DMS153 treated with DMSO at 0.1 percent for 48 hours (cell line): Measurements from ENCODE around the gene ELAC1.
"Not testable (repeated sequence)": the region's sequence is repeated elsewhere in the genome, so short reads cannot be mapped to it uniquely, and the experiment has no call there.

Source experiments
- DNase-seq: peaks from one replicate; lab custom pipeline; 2025; ENCODE audit not compliant: unreplicated experiment; lab: John Stamatoyannopoulos, UW

Gene ELAC1, protein sequence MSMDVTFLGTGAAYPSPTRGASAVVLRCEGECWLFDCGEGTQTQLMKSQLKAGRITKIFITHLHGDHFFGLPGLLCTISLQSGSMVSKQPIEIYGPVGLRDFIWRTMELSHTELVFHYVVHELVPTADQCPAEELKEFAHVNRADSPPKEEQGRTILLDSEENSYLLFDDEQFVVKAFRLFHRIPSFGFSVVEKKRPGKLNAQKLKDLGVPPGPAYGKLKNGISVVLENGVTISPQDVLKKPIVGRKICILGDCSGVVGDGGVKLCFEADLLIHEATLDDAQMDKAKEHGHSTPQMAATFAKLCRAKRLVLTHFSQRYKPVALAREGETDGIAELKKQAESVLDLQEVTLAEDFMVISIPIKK

DNA sequence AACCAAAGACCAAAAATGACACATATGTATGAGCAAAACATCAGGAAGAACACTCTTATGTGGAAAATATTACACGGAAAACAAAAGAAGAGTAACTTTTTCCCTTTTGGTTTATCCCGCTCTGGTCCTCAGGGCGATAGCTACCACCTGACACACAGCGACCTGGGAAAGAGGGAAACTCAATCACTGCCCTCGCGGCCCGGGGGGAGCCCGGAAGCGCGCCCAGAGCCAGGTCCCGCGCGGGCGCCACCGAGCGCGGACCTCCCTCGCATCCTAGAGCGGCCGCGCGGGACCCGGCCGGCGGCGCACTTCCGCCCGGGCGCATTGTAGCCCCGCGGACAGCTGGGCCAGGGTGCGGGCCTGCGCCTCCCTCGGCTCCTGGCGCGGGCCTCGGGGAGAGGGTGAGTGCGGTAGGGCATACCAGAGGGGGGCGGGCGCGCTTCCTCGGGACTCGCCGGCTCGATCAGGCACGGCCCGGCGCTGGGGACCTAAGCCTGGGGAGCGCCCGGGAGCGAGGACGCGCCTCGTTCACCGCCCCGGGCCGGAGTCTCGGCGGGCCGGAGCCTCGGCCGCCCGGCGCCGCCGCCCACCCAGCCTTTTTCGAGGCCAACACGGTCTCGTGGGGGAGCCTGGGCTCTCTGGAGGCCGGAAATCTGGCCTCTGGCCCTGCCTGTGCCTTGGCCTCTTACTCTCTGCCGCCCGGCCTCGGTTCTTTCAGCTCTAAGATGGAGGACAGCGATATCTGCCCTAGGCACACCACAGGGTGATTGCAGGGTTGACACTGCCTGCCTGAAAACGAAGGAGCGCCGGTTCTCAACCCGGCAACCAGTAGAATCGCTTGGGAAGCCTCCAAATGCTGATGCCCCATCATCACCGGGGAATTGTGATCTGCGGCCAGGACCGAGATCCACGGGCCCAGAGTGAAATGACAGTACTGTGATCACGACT is at the start of gene ELAC1:
Gene ELAC1, plus strand, starts transcription at position 327 of the 948 bp plus-strand sequence. CDS start 6,365 bp downstream, outside the sequence.
- peak; percentile 57 for DNase-seq

DNA sequence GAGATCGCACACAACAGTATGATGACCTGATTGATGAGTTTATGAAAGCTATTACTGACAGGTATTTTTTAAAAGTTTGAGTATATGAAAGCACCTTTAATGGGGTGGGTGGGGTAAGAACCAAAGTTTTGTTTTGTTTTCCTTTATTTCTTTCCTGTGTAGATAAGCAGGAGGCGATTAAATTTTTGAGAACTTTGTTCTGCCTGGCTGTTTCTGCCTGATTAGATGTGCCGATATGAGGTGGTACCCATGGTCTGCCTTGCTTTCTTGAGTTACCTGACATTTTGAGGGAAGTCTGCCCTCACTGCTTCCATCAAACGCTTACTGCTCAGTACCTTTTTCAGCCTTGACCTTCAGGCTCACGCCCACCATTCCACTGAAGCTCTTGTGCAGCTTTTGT is 49.7 kb upstream of the ELAC1 start:
- DNase-seq: no peak

GRCh38 chr18:50924372-50924771 is 43.5 kb upstream of the ELAC1 start:
- no peak for DNase-seq

- no peak for DNase-seq
Observed at GRCh38 chr18:50926521-50926920, 41.3 kb upstream of the ELAC1 start.

GRCh38 chr18:50928551-50928950 is 39.3 kb upstream of the ELAC1 start:
- no peak for DNase-seq

DNA sequence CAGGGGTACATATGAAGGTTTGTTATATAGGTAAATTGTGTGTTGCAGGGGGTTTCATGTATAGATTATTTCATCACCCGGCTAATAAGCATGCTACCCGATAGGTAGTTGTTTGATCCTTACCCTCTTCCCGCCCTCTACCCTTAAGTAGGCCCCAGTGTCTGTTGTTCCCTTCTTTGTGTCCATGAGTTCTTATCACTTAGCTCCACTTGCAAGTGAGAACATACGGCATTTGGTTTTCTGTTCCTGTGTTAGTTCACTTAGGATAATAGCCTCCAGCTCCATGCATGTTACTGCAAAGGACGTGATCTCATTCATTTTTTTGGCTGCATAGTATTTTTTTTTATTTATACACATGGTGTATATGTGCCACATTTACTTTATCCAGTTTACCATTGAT is 34.2 kb upstream of the ELAC1 start:
- DNase-seq: no peak

- no peak for DNase-seq
Observed at GRCh38 chr18:50934545-50935211, 33.2 kb upstream of the ELAC1 start.

DNA sequence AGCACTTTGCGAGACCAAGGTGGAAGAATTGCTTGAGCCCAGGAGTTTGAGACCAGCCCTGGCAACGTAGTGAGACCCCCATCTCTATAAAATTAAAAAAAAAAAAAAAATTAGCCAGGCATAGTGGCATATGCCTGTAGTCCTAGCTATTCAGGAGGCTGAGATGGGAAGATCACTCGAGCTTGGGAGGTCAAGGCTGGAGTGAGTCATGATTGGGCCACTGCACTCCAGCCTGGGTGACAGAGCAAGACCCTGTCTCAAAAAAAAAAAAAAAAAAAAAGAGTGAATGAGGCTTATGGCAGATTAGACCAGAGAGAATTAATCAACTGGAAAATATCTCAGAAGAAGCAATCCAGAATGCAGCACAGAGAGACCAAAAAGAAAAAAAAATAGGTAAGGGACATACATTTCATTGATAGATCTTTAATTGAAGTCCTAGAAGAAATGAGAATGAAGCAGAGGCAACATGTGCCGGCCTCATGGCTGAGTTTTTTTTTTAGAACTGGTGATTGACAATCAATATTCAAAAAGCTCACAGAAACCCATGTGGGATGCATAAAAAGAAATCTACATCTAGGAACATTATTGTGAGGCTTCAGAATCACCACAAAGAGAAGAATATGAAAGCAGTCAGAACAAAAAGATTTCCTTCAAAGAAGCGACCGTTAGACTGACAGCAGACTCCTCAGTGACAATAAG is 32.2 kb upstream of the ELAC1 start:
- DNase-seq: no peak

DNA sequence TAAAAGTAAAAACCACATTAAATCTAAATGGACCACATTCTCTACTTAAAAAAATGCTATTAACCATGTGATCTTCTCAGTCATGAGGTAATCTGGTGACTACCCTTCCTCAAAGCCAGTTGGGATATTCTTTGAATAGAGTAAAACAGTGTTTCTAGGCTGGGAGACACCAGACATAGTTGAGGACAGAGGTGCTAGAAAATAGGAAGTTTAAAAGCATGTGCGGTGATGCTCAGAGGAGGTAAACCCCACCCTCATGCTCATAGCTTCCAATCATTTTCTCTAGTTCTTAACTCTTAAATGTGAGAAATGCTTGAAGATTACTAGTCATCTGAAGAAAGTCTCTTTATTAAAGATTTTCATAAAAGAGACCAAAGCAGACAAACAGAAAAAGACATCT is 30.7 kb upstream of the ELAC1 start:
- DNase-seq: no peak

DNA sequence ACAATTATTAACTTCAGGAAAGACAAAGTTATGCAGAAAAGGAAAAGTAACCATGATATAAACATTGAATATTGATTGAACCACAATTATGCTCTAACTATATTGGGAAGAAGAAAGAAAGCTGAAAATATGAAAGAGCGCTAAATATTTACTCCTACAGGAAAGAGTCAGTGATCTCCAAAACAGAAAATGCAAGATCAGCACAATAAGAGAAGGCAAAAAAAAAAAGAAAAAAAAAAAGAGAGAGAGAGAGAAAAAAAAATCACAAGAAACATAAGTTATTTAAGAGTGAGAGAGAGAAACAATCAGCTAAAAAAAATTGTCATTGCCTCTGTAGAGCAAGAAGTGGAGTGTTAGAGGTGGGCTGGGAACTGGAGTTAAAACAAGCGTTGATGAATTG is 28.9 kb upstream of the ELAC1 start:
- DNase-seq: no peak

- no peak for DNase-seq
Observed at GRCh38 chr18:50944245-50944932, 23.5 kb upstream of the ELAC1 start.

GRCh38 chr18:50945918-50946317 is 21.9 kb upstream of the ELAC1 start:
- not testable (repeated sequence) for DNase-seq

GRCh38 chr18:50947899-50948298 is 19.9 kb upstream of the ELAC1 start:
- DNase-seq: no peak

- DNase-seq: no peak
Observed at GRCh38 chr18:50949185-50949584, 18.7 kb upstream of the ELAC1 start.

- no peak for DNase-seq
Observed at GRCh38 chr18:50950626-50951025, 17.2 kb upstream of the ELAC1 start.

DNA sequence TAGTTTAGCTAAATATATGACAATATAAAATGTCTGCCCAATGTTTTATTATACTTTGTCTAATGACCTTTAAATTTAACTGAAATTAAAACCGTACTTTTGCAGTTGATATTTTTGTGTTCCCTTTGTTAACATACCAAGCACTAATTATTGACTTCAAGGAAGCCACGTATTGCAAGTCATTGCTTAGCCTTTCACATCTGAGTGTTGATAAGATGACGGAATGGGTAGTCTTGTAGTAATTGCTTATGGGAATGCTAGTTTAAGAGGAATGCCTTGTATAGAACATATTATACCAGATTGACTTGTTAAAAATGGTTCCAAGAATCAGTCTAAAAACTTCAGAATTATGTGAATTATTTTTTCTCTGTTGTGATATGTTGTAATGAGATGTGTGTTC is 14.0 kb upstream of the ELAC1 start:
- no peak for DNase-seq

DNA sequence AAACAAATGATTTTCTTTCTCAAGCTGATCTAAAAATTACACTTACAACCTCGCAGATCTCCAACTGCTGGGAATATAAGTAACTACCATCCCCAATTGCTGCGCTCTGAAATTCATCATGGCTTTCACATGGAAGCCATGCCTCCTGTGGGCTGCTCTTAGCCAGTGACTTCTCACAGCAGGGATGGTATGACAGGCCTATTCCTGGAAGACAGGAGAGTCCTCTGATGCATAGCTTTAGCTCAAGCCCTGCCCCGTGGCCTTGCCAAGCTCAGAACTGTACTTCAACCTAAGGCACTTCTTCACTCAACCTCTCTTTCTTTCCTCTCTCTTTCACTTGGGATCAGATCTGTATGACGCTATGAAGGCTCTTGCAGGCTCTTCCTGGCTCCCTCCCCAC is 12.6 kb upstream of the ELAC1 start:
- no peak for DNase-seq

DNA sequence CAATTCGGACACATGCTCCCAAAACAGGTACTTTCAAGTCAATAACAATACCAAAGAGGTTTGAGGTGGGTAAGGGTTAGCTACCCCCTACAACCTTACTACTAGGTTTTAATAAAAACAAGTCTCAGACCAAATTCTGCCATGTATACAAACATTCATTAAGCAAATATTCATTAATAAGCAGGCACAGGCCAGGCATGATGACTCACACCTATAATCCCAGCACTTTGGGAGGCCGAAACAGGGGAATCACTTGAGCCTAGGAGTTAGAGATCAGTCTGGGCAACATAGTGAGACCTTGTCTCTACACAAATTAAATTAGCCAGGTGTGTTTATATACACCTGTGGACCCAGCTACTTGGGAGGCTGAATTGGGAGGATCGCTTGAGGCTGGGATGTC is 11.7 kb upstream of the ELAC1 start:
- no peak for DNase-seq

DNA sequence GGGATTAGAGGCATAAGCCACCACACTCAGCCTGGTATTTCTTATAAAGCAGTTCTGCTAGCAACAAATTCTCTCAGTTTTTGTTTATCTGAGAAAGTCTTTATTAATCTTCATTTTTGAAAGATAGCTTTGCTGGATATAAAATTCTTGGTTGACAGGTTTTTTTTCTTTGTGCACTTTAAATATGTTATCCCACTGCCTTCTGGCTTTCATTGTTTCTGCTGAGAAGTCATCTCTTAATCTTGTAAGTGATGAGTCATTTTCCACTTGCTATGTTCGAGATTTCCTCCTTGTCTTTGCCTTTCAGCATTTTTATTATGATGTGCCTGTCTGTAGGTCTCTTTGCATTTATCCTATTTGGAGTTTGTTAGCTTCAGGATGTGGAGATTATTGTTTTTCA is 5.9 kb upstream of the ELAC1 start:
- no peak for DNase-seq

DNA sequence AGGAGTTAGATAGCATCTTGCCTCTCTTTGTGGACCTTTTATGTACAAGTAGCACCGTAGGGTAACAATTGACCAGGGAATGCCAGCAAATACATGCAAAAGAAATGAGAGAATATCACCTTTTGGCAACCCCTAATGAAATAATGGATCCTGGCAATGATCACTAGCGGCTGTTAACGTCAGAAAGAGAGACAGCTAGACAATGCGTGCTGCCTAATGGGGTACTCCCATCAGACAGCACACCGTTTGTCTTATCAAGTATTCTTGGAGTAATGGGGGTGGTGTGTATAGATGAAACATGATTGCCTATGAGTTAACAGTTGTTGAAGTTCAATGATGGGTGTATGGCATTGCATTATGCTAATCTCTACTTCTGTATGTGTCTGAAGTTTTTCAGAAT is 1.6 kb downstream of the ELAC1 start:
- DNase-seq: no peak
